Tibial nerve (tissue), 4 donors: Measurements from ENCODE around the gene LZTFL1. TPM values are rescaled to one million over a fixed set of nuclear protein-coding genes. Genes with fewer than 3 reads are reported as not detected.

Experiments used
- DNase-seq, 2 donors: peaks; one replicate each; pipeline ENCODE4 v3.0.0-alpha.2; 2019; ENCODE audit warnings: low spot score in 2 of 2
- H3K27ac ChIP-seq, 4 donors: fragments of 200-600 bp; sonication (generic) in 3 of 4; one replicate each; pipeline ENCODE4 v1.5.1; 2017 to 2019; ENCODE audit warnings: mild to moderate bottlenecking in 1 of 4
- H3K27me3 ChIP-seq, 2 donors: fragments of 200-600 bp; sonication (generic) in 1 of 2; one replicate each; pipeline versions ENCODE4 v1.5.1 to v1.6.0; 2017 to 2019
- H3K36me3 ChIP-seq, 3 donors: fragments of 200-600 bp; sonication (generic); one replicate each; pipeline ENCODE4 v1.5.1; 2018 to 2019
- H3K4me1 ChIP-seq, 4 donors: fragments of 200-600 bp; sonication (generic) in 3 of 4; one replicate each; pipeline ENCODE4 v1.5.1; 2017 to 2019
- H3K4me3 ChIP-seq, 4 donors: fragments of 200-600 bp; sonication (generic) in 3 of 4; one replicate each; pipeline ENCODE4 v1.5.1; 2017 to 2019; ENCODE audit warnings: mild to moderate bottlenecking in 1 of 4, moderate library complexity in 1 of 4
- H3K9me3 ChIP-seq, 4 donors: fragments of 200-600 bp; sonication (generic) in 3 of 4; one replicate each; pipeline ENCODE4 v1.5.1; 2017 to 2019
- CTCF ChIP-seq, 5 experiments: fragments of 200-600 bp in 3 of 5; fragments of 450-650 bp in 2 of 5; sonication (generic) in 3 of 5; IDR thresholded peaks; one replicate each; pipeline ENCODE4 v1.5.1; 2016 to 2019; ENCODE audit warnings: antibody characterized with exemption in 5 of 5, mild to moderate bottlenecking in 3 of 5, moderate library complexity in 2 of 5
- EP300 ChIP-seq, 2 donors: sonication (generic); formaldehyde crosslinking; IDR thresholded peaks; one replicate each; pipeline ENCODE4 v1.6.1; 2017; ENCODE audit warnings: antibody characterized with exemption in 2 of 2, mild to moderate bottlenecking in 1 of 2
- POLR2A ChIP-seq, 2 donors: fragments of 450-650 bp; IDR thresholded peaks; one replicate each; pipeline ENCODE4 v1.6.1; 2017; ENCODE audit warnings: antibody characterized with exemption in 2 of 2, mild to moderate bottlenecking in 2 of 2, moderate library complexity in 2 of 2
- WGBS, 2 donors: methylation state at CpG; one replicate each; pipeline ENCODE4 v1.1.5; 2018; 5-methylcytosine and 5-hydroxymethylcytosine counted together
- total RNA-seq, 4 donors: library from RNA; depleted of rRNA; stranded (reverse); fragments of >200 nt; gene quantifications; one replicate each; pipeline ENCODE4 v1.1.0, GENCODE V29; 2016

LZTFL1 gene
- 10 to 100 TPM; 12.6 to 32.2 (median 21.3) TPM for total RNA-seq

- Histone ChIP-seq H3K27me3 (no peaks in the 10 kb centered on the region), H3K9me3 (no peaks in the 10 kb centered on the region), H3K27ac (peak within 1 kb of the TSS in 2 of 4 donors; percentile 60 to 66), H3K4me3 (peak within 1 kb of the TSS; percentile 77 to 93 (median 88)), H3K36me3 (peaks cover 0 to 14% (median 0%) of the 10 kb centered on the region in 3 donors), H3K4me1 (peaks cover 0 to 24% (median 9%) of the 10 kb centered on the region in 4 donors)
- 3% methylated on average over 39 to 49 of the region's 49 CpGs for WGBS, 2 donors
- TF ChIP-seq POLR2A (IDR thresholded peaks at IDR 0.05) (no peak), EP300 (IDR thresholded peaks at IDR 0.05) (peak; percentile 79 to 83), CTCF (IDR thresholded peaks at IDR 0.05) (peak in 1 of 5 experiments; percentile 34)
- DNase-seq, result peak; percentile 93 to 97
Measured at GRCh38 chr3:45841757-45842491, at the start of gene LZTFL1. TSS of gene LZTFL1 (minus strand) at chr3:45842119. CDS start at chr3:45841991, 128 bp downstream.

- WGBS, 2 donors, result 27 to 51% methylated on average over 3 of the region's 3 CpGs
- H3K4me3 ChIP-seq, result no peak overlapping the region
- no peaks in the 10 kb centered on the region for H3K36me3 ChIP-seq
- H3K4me1 ChIP-seq, result no peaks in the 10 kb centered on the region
- DNase-seq, result peak in 1 of 2 donors; percentile 8
- H3K27me3 ChIP-seq, result no peaks in the 10 kb centered on the region
- TF ChIP-seq CTCF (IDR thresholded peaks at IDR 0.05) (no peak), POLR2A (IDR thresholded peaks at IDR 0.05) (no peak), EP300 (IDR thresholded peaks at IDR 0.05) (no peak)
- H3K27ac ChIP-seq, result no peak overlapping the region
- H3K9me3 ChIP-seq, result no peaks in the 10 kb centered on the region
Measured at GRCh38 chr3:45890405-45890804, 48.5 kb upstream of the LZTFL1 start.

- H3K4me1 ChIP-seq, result no peaks in the 10 kb centered on the region
- no peak overlapping the region for H3K27ac ChIP-seq
- H3K9me3 ChIP-seq, result no peaks in the 10 kb centered on the region
- H3K36me3 ChIP-seq, result no peaks in the 10 kb centered on the region
- no peaks in the 10 kb centered on the region for H3K27me3 ChIP-seq
- H3K4me3 ChIP-seq, result no peak overlapping the region
- no peak for TF ChIP-seq CTCF (IDR thresholded peaks at IDR 0.05)
- no peak for TF ChIP-seq POLR2A (IDR thresholded peaks at IDR 0.05)
- TF ChIP-seq EP300 (IDR thresholded peaks at IDR 0.05), result no peak
- WGBS, 2 donors, result 75 to 81% methylated on average over 4 of the region's 4 CpGs
- no peak for DNase-seq
Measured at GRCh38 chr3:45889337-45889736, 47.4 kb upstream of the LZTFL1 start.

- no peak overlapping the region for H3K27ac ChIP-seq
- no peaks in the 10 kb centered on the region for H3K9me3 ChIP-seq
- H3K36me3 ChIP-seq, result no peaks in the 10 kb centered on the region
- no peaks in the 10 kb centered on the region for H3K27me3 ChIP-seq
- no peak for DNase-seq
- no peak for TF ChIP-seq CTCF (IDR thresholded peaks at IDR 0.05)
- TF ChIP-seq POLR2A (IDR thresholded peaks at IDR 0.05), result no peak
- no peaks in the 10 kb centered on the region for H3K4me1 ChIP-seq
- H3K4me3 ChIP-seq, result no peak overlapping the region
- 63 to 69% methylated on average over 7 of the region's 7 CpGs for WGBS, 2 donors
Measured at GRCh38 chr3:45887759-45888511, 46.0 kb upstream of the LZTFL1 start.

- no peak for DNase-seq
- no peaks in the 10 kb centered on the region for H3K27me3 ChIP-seq
- 66 to 72% methylated on average over 4 of the region's 4 CpGs for WGBS, 2 donors
Measured at GRCh38 chr3:45887285-45887684, 45.4 kb upstream of the LZTFL1 start.

More at GRCh38 chr3:45887285-45887684, 45.4 kb upstream of the LZTFL1 start:
- H3K27ac ChIP-seq, result no peak overlapping the region
- H3K4me1 ChIP-seq, result no peaks in the 10 kb centered on the region
- no peaks in the 10 kb centered on the region for H3K36me3 ChIP-seq
- H3K9me3 ChIP-seq, result no peaks in the 10 kb centered on the region
- TF ChIP-seq POLR2A (IDR thresholded peaks at IDR 0.05) (no peak), CTCF (IDR thresholded peaks at IDR 0.05) (no peak), EP300 (IDR thresholded peaks at IDR 0.05) (no peak)
- no peak overlapping the region for H3K4me3 ChIP-seq
